ENCODE data around the gene YIF1B. TPM values are rescaled to one million over a fixed set of nuclear protein-coding genes. Genes with fewer than 3 reads are reported as not detected.

YIF1B gene
- total RNA-seq, 1 experiment from 2014 or later = 73.2 TPM

GRCh38 chr19:38351865-38352395, 36.2 kb upstream of the YIF1B start:
- H4K91ac ChIP-seq (ENCODE audit: insufficient read length, low read depth, low read length) = no peak overlapping the region
- no peak overlapping the region for H2AFZ ChIP-seq (ENCODE audit: low read length)
- no peak overlapping the region for H3K4me2 ChIP-seq (ENCODE audit: insufficient read depth, insufficient read length, low read length)
- no peak overlapping the region for H3K56ac ChIP-seq (ENCODE audit: insufficient read length, low read depth, low read length)
- H3K27me3 ChIP-seq (ENCODE audit: insufficient read depth, low read length) = no peaks in the 10 kb centered on the region
- H2BK20ac ChIP-seq (ENCODE audit: low read depth, low read length, poor library complexity, severe bottlenecking) = no peak overlapping the region
- DNase-seq = no peak
- H4K5ac ChIP-seq (ENCODE audit: insufficient read length, low read depth, low read length) = no peak overlapping the region
- H3K23ac ChIP-seq (ENCODE audit: insufficient read length, low read depth, low read length) = no peak overlapping the region
- no peaks in the 10 kb centered on the region for H3K9me3 ChIP-seq (ENCODE audit: control insufficient read depth, low read depth, low read length)
- H4K8ac ChIP-seq (replicated peaks; ENCODE audit: insufficient read length, low read depth, low read length) = no peak overlapping the region
- Mint-ChIP-seq H3K4me1 (peaks cover 0 to 5% of the 10 kb centered on the region in 2 experiments; a peak in 1 of 4 replicates), H3K27me3 (ENCODE audit: low read depth) (peaks cover 39% of the 10 kb centered on the region), H3K9me3 (no peaks in the 10 kb centered on the region), H3K27ac (no peak overlapping the region), H3K4me3 (no peak overlapping the region), H3K36me3 (ENCODE audit: insufficient read depth in 1 of 3, low read depth in 3 of 3) (no peaks in the 10 kb centered on the region)
- no peak overlapping the region for H2BK120ac ChIP-seq (ENCODE audit: low read depth, low read length, poor library complexity, severe bottlenecking)
- no peak overlapping the region for H2BK12ac ChIP-seq (ENCODE audit: insufficient read length, low read depth, low read length)
- H2BK15ac ChIP-seq (ENCODE audit: low read depth, low read length) = no peak overlapping the region
- TF ChIP-seq CTCF (conservative IDR thresholded peaks at IDR 0.05) = no peak
- no peak overlapping the region for H2AK5ac ChIP-seq (ENCODE audit: insufficient read length, low read length)
- no peak overlapping the region for H3K9ac ChIP-seq (ENCODE audit: extremely low read depth, insufficient read length, low read length)
- no peaks in the 10 kb centered on the region for H4K20me1 ChIP-seq (ENCODE audit: control insufficient read depth, insufficient read depth, insufficient read length)
- no peak overlapping the region for H3K18ac ChIP-seq (ENCODE audit: insufficient read length, low read depth, low read length)
- H3K4ac ChIP-seq (ENCODE audit: low read depth, low read length) = no peak overlapping the region
- H3K23me2 ChIP-seq (ENCODE audit: insufficient read length, low read depth, low read length, poor library complexity, severe bottlenecking) = no peaks in the 10 kb centered on the region
- H3T11ph ChIP-seq (ENCODE audit: low read length) = no peak overlapping the region
- no CpG with 5 or more reads among the region's 9 CpGs for WGBS (ENCODE audit: extremely low coverage, insufficient read length, low lambda C conversion rate)
- H3K4me1 ChIP-seq (ENCODE audit: insufficient read depth, low read length) = no peaks in the 10 kb centered on the region
- no peaks in the 10 kb centered on the region for H3K79me1 ChIP-seq (ENCODE audit: insufficient read depth, low read depth, low read length, poor library complexity, severe bottlenecking)
- no peak overlapping the region for H3K27ac ChIP-seq (ENCODE audit: insufficient read length, low read depth, low read length)
- H3K14ac ChIP-seq (ENCODE audit: insufficient read depth, low read length) = no peak overlapping the region
- H2BK5ac ChIP-seq (ENCODE audit: insufficient read length, low read length) = no peak overlapping the region
- H3K79me2 ChIP-seq (ENCODE audit: insufficient read depth, low read length) = no peaks in the 10 kb centered on the region
